Right lobe of liver (tissue), 4 donors: ENCODE measurements around the gene ENPP6.

ENCODE experiments used
- POLR2A ChIP-seq: fragments of 450-650 bp; IDR thresholded peaks from one replicate; pipeline ENCODE4 v1.6.1; 2017; ENCODE audit warnings: antibody characterized with exemption, mild to moderate bottlenecking
- TF ChIP-seq, protein P1 (sequence below), 4 donors: fragments of 200-600 bp in 3 of 4; fragments of 450-650 bp in 1 of 4; IDR thresholded peaks; one replicate each; pipeline versions ENCODE4 v1.5.1 to v1.8.0; 2016 to 2022; ENCODE audit warnings: antibody characterized with exemption in 4 of 4, mild to moderate bottlenecking in 2 of 4
- donor health status: DM: no; HTN: no; CAD: no.
- donor health status: DM: no; HTN: no; CAD: no.
- donor health status: DM: no; HTN: yes; CAD: no.

DNA sequence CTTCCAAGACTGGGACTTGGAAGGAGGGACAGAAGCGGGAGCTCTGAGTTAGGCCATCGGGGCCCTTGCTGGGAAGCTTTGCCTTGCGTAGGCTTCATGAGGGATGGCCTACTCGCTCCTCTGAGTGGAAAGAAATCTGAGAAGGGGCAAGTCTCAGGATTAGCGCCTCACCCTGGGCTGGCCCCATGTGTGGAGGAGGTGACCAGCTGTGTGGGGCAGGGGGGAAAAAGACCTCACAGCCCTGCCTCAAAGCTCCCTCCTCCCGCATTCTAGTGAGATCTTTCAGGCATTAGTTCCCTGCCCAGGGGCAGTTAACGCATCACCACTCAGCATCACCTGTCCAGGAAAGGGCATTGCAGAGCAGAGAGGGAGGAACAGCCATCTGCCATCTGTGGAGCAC is 156.1 kb downstream of the ENPP6 start:
- no peak for TF ChIP-seq POLR2A
- TF ChIP-seq, protein P1, sequence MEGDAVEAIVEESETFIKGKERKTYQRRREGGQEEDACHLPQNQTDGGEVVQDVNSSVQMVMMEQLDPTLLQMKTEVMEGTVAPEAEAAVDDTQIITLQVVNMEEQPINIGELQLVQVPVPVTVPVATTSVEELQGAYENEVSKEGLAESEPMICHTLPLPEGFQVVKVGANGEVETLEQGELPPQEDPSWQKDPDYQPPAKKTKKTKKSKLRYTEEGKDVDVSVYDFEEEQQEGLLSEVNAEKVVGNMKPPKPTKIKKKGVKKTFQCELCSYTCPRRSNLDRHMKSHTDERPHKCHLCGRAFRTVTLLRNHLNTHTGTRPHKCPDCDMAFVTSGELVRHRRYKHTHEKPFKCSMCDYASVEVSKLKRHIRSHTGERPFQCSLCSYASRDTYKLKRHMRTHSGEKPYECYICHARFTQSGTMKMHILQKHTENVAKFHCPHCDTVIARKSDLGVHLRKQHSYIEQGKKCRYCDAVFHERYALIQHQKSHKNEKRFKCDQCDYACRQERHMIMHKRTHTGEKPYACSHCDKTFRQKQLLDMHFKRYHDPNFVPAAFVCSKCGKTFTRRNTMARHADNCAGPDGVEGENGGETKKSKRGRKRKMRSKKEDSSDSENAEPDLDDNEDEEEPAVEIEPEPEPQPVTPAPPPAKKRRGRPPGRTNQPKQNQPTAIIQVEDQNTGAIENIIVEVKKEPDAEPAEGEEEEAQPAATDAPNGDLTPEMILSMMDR (IDR thresholded peaks at IDR 0.05), result no peak
